Sigmoid colon (tissue), 7 donors: ENCODE measurements around the gene WDR31. TPM values are rescaled to one million over a fixed set of nuclear protein-coding genes. Genes with fewer than 3 reads are reported as not detected.
A peak's percentile ranks its signal among the peaks of the same experiment; 100 is the strongest.

Source experiments
- DNase-seq: peaks from one replicate; pipeline ENCODE4 v3.0.0-alpha.2; 2019
- H3K27ac ChIP-seq, 4 donors: fragments of 200-600 bp; sonication (generic); one replicate each; pipeline ENCODE4 v1.5.1; 2016 to 2019; ENCODE audit warnings: mild to moderate bottlenecking in 1 of 4
- H3K27me3 ChIP-seq, 3 donors: fragments of 200-600 bp; sonication (generic); one replicate each; pipeline ENCODE4 v1.5.1; 2019; ENCODE audit warnings: mild to moderate bottlenecking in 1 of 3
- H3K36me3 ChIP-seq, 4 donors: fragments of 200-600 bp; sonication (generic); one replicate each; pipeline ENCODE4 v1.5.1; 2016 to 2019
- H3K4me1 ChIP-seq, 4 donors: fragments of 200-600 bp; sonication (generic); one replicate each; pipeline ENCODE4 v1.5.1; 2017 to 2019
- H3K4me3 ChIP-seq, 4 donors: fragments of 200-600 bp; sonication (generic); one replicate each; pipeline ENCODE4 v1.5.1; 2017 to 2019; ENCODE audit warnings: mild to moderate bottlenecking in 2 of 4, moderate library complexity in 1 of 4
- H3K9me3 ChIP-seq, 4 donors: fragments of 200-600 bp in 3 of 4; sonication (generic) in 3 of 4; one replicate each; pipeline versions ENCODE4 v1.5.1 to v1.6.1; 2013 to 2019
- CTCF ChIP-seq, 4 experiments: fragments of 450-650 bp in 3 of 4; fragments of 200-600 bp in 1 of 4; IDR thresholded peaks; one replicate each; pipeline ENCODE4 v1.5.1; 2016 to 2019; ENCODE audit warnings: antibody characterized with exemption in 4 of 4, mild to moderate bottlenecking in 3 of 4, moderate library complexity in 2 of 4
- EP300 ChIP-seq, 4 donors: sonication (generic); formaldehyde crosslinking; IDR thresholded peaks; one replicate each; pipeline ENCODE4 v1.6.1; 2017; ENCODE audit warnings: antibody characterized with exemption in 4 of 4
- POLR2A ChIP-seq, 2 donors: fragments of 450-650 bp; IDR thresholded peaks; one replicate each; pipeline ENCODE4 v1.6.1; 2016; ENCODE audit warnings: antibody characterized with exemption in 2 of 2, mild to moderate bottlenecking in 2 of 2, moderate library complexity in 2 of 2
- POLR2AphosphoS5 ChIP-seq, 4 donors: sonication (generic); formaldehyde crosslinking; IDR thresholded peaks; one replicate each; pipeline ENCODE4 v1.6.1; 2017; ENCODE audit warnings: antibody characterized with exemption in 4 of 4
- WGBS, 2 donors: extraction: QIAGEN DNeasy Blood & Tissue Kit; methylation state at CpG; one replicate each; pipeline ENCODE4 v1.1.7; 2013; 5-methylcytosine and 5-hydroxymethylcytosine counted together
- intact Hi-C: fragments of 100-400 bp; cut with DNase I; formaldehyde crosslinking; loops from one replicate; pipeline ENCODE4 v1.15.1; 2023
- polyA plus RNA-seq, 3 donors: library from polyadenylated mRNA; stranded (reverse); fragments of 200-250 nt; gene quantifications; one replicate each; pipeline ENCODE4 v1.2.3, GENCODE V29; 2013
- total RNA-seq, 4 donors: library from RNA; depleted of rRNA; stranded (reverse); fragments of >200 nt; gene quantifications; one replicate each; pipeline ENCODE4 v1.1.0, GENCODE V29; 2016
- donor health status: healthy with polysubstance abuse.
- donor health status: Bipolar disorder and iron deficiency.
- donor health status: healthy.

Gene WDR31
- total and polyA plus RNA-seq, 7 donors = 1.2 to 3.9 (median 1.9) TPM

- Histone ChIP-seq H3K27ac (no peak overlapping the region), H3K27me3 (peaks cover 0 to 25% (median 2%) of the 10 kb centered on the region in 3 donors), H3K36me3 (no peaks in the 10 kb centered on the region), H3K4me3 (no peak overlapping the region), H3K9me3 (no peaks in the 10 kb centered on the region), H3K4me1 (peaks cover 0 to 16% (median 13%) of the 10 kb centered on the region in 4 donors)
- TF ChIP-seq EP300 (IDR thresholded peaks at IDR 0.05) (no peak), POLR2A (IDR thresholded peaks at IDR 0.05) (no peak), POLR2AphosphoS5 (IDR thresholded peaks at IDR 0.05) (no peak), CTCF (IDR thresholded peaks at IDR 0.05) (no peak)
- DNase-seq = no peak
- intact Hi-C loops = no loop called here
- 27 to 46% methylated on average over 6 of the region's 6 CpGs for WGBS, 2 donors
Measured at GRCh38 chr9:113350937-113351336, 10.9 kb upstream of the WDR31 start.

GRCh38 chr9:113350107-113350661 is 10.1 kb upstream of the WDR31 start:
- no peaks in the 10 kb centered on the region for H3K36me3 ChIP-seq
- DNase-seq = no peak
- no peaks in the 10 kb centered on the region for H3K9me3 ChIP-seq
- no peak for TF ChIP-seq POLR2A (IDR thresholded peaks at IDR 0.05)
- TF ChIP-seq EP300 (IDR thresholded peaks at IDR 0.05) = no peak
- no peak for TF ChIP-seq CTCF (IDR thresholded peaks at IDR 0.05)
- H3K27me3 ChIP-seq = peaks cover 0 to 25% (median 2%) of the 10 kb centered on the region in 3 donors
- 2 to 9% methylated on average over 14 of the region's 14 CpGs for WGBS, 2 donors
- H3K4me1 ChIP-seq = peaks cover 0 to 16% (median 15%) of the 10 kb centered on the region in 4 donors
- intact Hi-C loops = no loop called here
- peak overlapping the region in 2 of 4 donors; percentile 15 to 56 for H3K27ac ChIP-seq
- H3K4me3 ChIP-seq = peak overlapping the region; percentile 31 to 59 (median 57)

- H3K27ac ChIP-seq = peak within 1 kb of the TSS in 3 of 4 donors; percentile 15 to 56 (median 38)
- H3K4me3 ChIP-seq = peak within 1 kb of the TSS; percentile 31 to 59 (median 57)
- 1% methylated on average over 71 of the region's 71 CpGs for WGBS, 2 donors
- no peaks in the 10 kb centered on the region for H3K36me3 ChIP-seq
- peaks cover 0 to 21% (median 18%) of the 10 kb centered on the region in 4 donors for H3K4me1 ChIP-seq
- no peaks in the 10 kb centered on the region for H3K9me3 ChIP-seq
- no peak for TF ChIP-seq POLR2A (IDR thresholded peaks at IDR 0.05)
- no peak for TF ChIP-seq CTCF (IDR thresholded peaks at IDR 0.05)
- TF ChIP-seq EP300 (IDR thresholded peaks at IDR 0.05) = no peak
- TF ChIP-seq POLR2AphosphoS5 (IDR thresholded peaks at IDR 0.05) = no peak
- H3K27me3 ChIP-seq = peaks cover 0 to 25% (median 2%) of the 10 kb centered on the region in 3 donors
- intact Hi-C loops = loop anchor here (2.0 to 10.0 kb wide), 2 partner anchors 51 to 235 kb away; partner anchors contain the start of gene ALAD
- DNase-seq = no peak
Measured at GRCh38 chr9:113349445-113350094, 9.5 kb upstream of the WDR31 start, which contains the start of gene BSPRY. Gene BSPRY, plus strand, starts transcription at chr9:113349541. Its CDS starts 39 bp downstream, at chr9:113349580.

GRCh38 chr9:113349066-113349444 is 9.0 kb upstream of the WDR31 start:
- H3K27ac ChIP-seq = peak overlapping the region in 2 of 4 donors; percentile 3 to 56
- WGBS, 2 donors = 5 to 25% methylated on average over 13 of the region's 13 CpGs

More at GRCh38 chr9:113349066-113349444, 9.0 kb upstream of the WDR31 start:
- intact Hi-C loops = loop anchor here (2.0 to 10.0 kb wide), 2 partner anchors 52 to 236 kb away; partner anchors contain the start of gene ALAD
- no peaks in the 10 kb centered on the region for H3K36me3 ChIP-seq
- H3K9me3 ChIP-seq = no peaks in the 10 kb centered on the region
- peak overlapping the region in 3 of 4 donors; percentile 56 to 59 (median 58) for H3K4me3 ChIP-seq
- peaks cover 0 to 26% (median 22%) of the 10 kb centered on the region in 4 donors for H3K4me1 ChIP-seq
- peaks cover 0 to 25% (median 2%) of the 10 kb centered on the region in 3 donors for H3K27me3 ChIP-seq
- TF ChIP-seq EP300 (IDR thresholded peaks at IDR 0.05) (no peak), POLR2A (IDR thresholded peaks at IDR 0.05) (no peak), POLR2AphosphoS5 (IDR thresholded peaks at IDR 0.05) (no peak), CTCF (IDR thresholded peaks at IDR 0.05) (no peak)
- no peak for DNase-seq
